RPMI8226 (cell line): Measurements from ENCODE around the gene DTX2.
"Not testable (repeated sequence)": the region's sequence is repeated elsewhere in the genome, so short reads cannot be mapped to it uniquely, and the experiment has no call there.

Experiments used
- DNase-seq: peaks from one replicate; pipeline ENCODE4 v3.0.0-alpha.2; 2015

DTX2 gene

GRCh38 chr7:76513817-76514799 is 52.6 kb downstream of the DTX2 start:
- no peak for DNase-seq

GRCh38 chr7:76514926-76515771 is 53.6 kb downstream of the DTX2 start:
- DNase-seq: no peak

- DNase-seq: peak; percentile 63
Observed at GRCh38 chr7:76515999-76516443, 54.5 kb downstream of the DTX2 start.

- not testable (repeated sequence) for DNase-seq
Observed at GRCh38 chr7:76516932-76517331, 55.4 kb downstream of the DTX2 start.

DNA sequence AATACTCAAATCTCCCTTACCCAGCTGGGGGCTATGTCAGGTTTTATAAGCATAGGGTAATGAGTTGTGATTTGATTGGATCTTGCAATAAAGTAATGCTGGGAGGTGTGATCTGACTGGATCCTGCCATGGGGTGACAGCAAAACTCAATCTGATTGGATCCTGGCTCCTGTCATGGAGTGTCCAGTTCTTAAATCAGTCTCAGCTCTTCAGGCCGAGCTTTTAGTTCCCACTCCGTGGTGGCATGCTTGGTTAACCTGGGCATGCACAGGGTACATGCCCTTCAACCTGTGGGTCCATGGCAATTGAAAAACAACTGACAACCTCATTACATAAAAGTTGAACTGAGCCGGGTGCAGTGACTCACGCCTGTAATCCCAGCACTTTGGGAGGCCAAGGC is 64.7 kb downstream of the DTX2 start:
- DNase-seq: not testable (repeated sequence)

- DNase-seq: not testable (repeated sequence)
Observed at GRCh38 chr7:76531643-76532042, 70.1 kb downstream of the DTX2 start.

- DNase-seq: not testable (repeated sequence)
Observed at GRCh38 chr7:76543197-76543596, 81.7 kb downstream of the DTX2 start, which contains the start of gene SPDYE16. SPDYE16 (minus strand) TSS chr7:76543297; CDS start chr7:76541459, 1,838 bp downstream.

GRCh38 chr7:76549025-76549854 is 87.7 kb downstream of the DTX2 start:
- DNase-seq: peak; percentile 97

DNA sequence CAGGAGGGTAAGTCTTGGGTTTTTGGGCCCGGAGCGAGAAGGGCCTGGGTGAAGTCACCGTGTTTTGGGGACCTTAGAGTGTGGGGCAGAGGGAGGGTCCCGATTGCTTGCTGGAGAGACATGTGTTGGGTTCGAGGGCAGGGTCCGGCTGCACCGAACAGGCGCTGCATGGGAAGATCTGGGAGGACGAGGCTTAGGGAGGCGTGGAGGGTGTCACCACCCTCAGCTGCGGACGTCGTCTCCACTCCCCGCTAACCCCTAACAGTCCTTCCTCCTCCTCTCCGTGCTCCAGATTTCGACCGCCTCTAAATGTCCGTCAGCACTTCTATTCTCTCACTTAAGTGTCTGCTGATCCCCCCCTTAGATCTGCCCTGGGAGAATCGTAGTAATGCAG is 88.3 kb downstream of the DTX2 start:
- DNase-seq: peak; percentile 6

DNA sequence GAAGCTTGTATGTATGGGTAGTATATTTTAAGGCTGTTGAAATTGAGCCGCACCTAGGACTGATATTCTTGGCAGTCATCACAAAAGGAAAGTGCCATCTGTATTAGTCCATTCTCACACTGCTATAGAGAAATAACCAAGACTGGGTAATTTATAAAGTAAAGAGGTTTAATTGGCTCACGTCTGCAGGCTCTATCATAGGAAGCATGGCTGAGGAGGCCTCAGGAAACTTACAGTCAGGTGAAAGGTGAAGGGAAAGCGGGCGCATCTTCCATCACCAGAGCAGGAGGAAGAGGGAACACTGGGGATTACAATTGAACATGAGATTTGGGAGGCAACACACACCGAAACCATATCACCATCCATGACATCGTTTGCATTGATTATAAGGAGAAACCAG is 90.5 kb downstream of the DTX2 start:
- not testable (repeated sequence) for DNase-seq
